Measurements from ENCODE around the gene ZBTB16. TPM values are rescaled to one million over a fixed set of nuclear protein-coding genes. Genes with fewer than 3 reads are reported as not detected.

Gene ZBTB16
- total RNA-seq, 4 donors from 2014 or later, result 25.5 to 302 (median 151) TPM

DNA sequence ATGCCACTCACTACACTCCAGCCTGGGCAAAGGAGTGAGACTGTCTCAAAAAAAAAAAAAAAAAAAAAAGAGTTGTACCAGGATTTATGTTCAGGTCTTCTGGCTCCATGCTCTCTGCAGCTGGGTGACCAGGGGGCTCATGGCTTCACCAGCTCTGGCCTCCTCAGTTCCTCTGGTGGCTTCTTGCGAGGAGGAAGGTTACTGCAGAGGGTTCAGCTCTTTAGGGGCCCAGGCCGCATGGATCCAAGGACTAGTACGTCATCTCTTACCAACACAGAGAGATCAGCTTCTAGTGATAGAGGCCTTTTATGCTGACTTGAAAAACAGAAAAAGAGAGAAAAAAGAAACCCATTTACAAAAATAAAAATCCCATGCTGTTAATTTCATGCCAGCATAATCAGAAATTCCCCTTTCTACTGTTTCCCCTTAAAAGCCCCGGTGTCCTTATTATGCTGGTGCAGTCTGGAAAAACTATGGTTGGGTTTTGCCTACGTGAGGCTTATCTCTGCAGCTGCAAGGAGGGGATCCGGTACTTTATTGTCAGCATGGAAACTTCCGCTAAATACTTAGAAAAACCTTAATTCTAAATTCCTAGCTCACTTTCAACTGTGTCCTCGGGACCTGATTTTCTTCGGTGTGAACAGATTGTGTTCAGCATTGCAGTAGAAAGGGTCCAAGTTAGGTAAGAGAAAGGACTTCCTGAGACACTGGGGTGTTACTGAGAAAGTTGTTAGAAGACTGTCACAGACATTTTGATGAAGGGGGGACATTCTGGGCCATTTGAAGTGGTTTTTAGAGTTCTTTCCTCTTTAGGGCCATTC lies 13.7 kb downstream of the ZBTB16 start:
- peaks cover 14 to 24% of the 10 kb centered on the region in 2 donors for H3K4me1 ChIP-seq
- no peaks in the 10 kb centered on the region for H3K9me3 ChIP-seq
- DNase-seq, result no peak
- H3K36me3 ChIP-seq, result no peaks in the 10 kb centered on the region
- no peaks in the 10 kb centered on the region for H3K27me3 ChIP-seq
- TF ChIP-seq, protein P1, sequence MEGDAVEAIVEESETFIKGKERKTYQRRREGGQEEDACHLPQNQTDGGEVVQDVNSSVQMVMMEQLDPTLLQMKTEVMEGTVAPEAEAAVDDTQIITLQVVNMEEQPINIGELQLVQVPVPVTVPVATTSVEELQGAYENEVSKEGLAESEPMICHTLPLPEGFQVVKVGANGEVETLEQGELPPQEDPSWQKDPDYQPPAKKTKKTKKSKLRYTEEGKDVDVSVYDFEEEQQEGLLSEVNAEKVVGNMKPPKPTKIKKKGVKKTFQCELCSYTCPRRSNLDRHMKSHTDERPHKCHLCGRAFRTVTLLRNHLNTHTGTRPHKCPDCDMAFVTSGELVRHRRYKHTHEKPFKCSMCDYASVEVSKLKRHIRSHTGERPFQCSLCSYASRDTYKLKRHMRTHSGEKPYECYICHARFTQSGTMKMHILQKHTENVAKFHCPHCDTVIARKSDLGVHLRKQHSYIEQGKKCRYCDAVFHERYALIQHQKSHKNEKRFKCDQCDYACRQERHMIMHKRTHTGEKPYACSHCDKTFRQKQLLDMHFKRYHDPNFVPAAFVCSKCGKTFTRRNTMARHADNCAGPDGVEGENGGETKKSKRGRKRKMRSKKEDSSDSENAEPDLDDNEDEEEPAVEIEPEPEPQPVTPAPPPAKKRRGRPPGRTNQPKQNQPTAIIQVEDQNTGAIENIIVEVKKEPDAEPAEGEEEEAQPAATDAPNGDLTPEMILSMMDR (IDR thresholded peaks at IDR 0.05), result no peak
- no peak for TF ChIP-seq POLR2A (IDR thresholded peaks at IDR 0.05)
- H3K27ac ChIP-seq, result peak overlapping the region; percentile 73 to 89
- intact Hi-C loops (cut with DNase I; ENCODE audit: low total_unique reads), result no loop called here
- H3K4me3 ChIP-seq, result no peak overlapping the region

- DNase-seq, result no peak
- TF ChIP-seq, protein P1 (IDR thresholded peaks at IDR 0.05), result no peak
- no peak for TF ChIP-seq POLR2A (IDR thresholded peaks at IDR 0.05)
- intact Hi-C loops (cut with DNase I; ENCODE audit: low total_unique reads), result no loop called here
- Histone ChIP-seq H3K27me3 (no peaks in the 10 kb centered on the region), H3K27ac (peak overlapping the region; percentile 73 to 89), H3K4me1 (peaks cover 19 to 31% of the 10 kb centered on the region in 2 donors), H3K4me3 (peak overlapping the region in 1 of 2 donors; percentile 13), H3K36me3 (no peaks in the 10 kb centered on the region), H3K9me3 (no peaks in the 10 kb centered on the region)
Observed at GRCh38 chr11:114073828-114074381, 14.4 kb downstream of the ZBTB16 start.

DNA sequence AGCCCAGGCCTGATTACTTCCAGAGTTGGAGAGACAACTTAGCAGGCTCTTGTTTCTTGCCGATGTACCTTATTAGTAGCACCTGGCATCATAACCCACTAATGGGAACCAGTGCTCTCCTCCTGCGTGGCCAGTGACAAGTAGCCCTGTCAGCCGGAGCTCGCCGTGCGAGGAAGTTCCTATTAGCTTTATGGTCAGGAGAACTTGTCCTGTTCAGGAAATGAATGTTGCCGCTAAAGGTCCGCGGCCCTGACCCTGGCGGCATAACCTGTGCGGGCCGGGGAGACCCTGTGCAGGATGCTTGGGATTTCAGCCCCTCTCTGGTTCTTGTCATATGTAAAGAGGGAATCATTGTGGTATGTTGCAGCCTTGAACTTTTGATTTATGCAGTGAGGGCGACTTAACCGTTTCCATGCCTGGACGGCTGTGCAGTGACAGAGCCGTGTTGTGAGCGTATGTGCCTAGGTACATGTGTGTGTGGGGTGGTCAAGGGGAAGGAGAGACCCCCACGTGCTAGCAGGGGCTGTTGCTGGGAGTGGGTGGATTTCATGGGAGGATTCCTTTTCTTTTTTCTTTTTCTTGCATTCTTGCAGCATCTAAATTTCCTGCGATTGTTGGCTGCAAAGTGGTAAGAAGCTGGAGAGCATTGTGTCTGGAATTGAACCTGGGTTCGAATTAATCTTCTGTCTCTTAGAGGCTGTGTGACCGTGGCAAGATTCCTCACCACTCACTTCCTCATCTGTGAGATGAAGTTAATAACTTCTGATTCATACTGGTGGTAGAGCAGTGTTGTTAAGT lies 15.2 kb downstream of the ZBTB16 start:
- no peaks in the 10 kb centered on the region for H3K36me3 ChIP-seq
- H3K27ac ChIP-seq, result peak overlapping the region; percentile 73 to 89
- H3K9me3 ChIP-seq, result no peaks in the 10 kb centered on the region
- intact Hi-C loops (cut with DNase I; ENCODE audit: low total_unique reads), result no loop called here
- H3K4me1 ChIP-seq, result peaks cover 19 to 36% of the 10 kb centered on the region in 2 donors
- no peaks in the 10 kb centered on the region for H3K27me3 ChIP-seq
- no peak for DNase-seq
- TF ChIP-seq POLR2A (IDR thresholded peaks at IDR 0.05), result no peak
- TF ChIP-seq, protein P1 (IDR thresholded peaks at IDR 0.05), result no peak
- peak overlapping the region in 1 of 2 donors; percentile 13 for H3K4me3 ChIP-seq

DNA sequence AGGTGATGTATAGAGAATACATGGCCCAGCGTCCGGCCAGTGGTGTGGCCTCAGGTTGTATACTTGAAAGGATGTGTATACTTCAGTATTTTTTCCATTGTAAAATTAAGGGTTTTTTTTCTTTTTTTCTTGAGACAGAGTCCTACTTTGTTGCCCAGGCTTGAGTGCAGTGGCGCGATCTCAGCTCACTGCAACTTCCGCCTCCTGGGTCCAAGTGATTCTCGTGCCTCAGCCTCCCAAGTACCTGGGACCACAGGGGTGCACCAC lies 15.8 kb downstream of the ZBTB16 start:
- no peaks in the 10 kb centered on the region for H3K9me3 ChIP-seq
- H3K4me3 ChIP-seq, result peak overlapping the region in 1 of 2 donors; percentile 14
- intact Hi-C loops (cut with DNase I; ENCODE audit: low total_unique reads), result no loop called here
- TF ChIP-seq, protein P1 (IDR thresholded peaks at IDR 0.05), result no peak
- peaks cover 19 to 41% of the 10 kb centered on the region in 2 donors for H3K4me1 ChIP-seq
- peak overlapping the region; percentile 73 to 89 for H3K27ac ChIP-seq
- no peaks in the 10 kb centered on the region for H3K36me3 ChIP-seq
- no peaks in the 10 kb centered on the region for H3K27me3 ChIP-seq
- no peak for DNase-seq

Data from uterus (tissue), 4 donors.